Erythroblast (primary cell): Measurements from ENCODE around the gene ANKRD31.

Experiments used
- GATA1 ChIP-seq: IDR thresholded peaks from 2 replicates; pipeline ENCODE4 v1.6.1; 2011; ENCODE audit warnings: low read depth, mild to moderate bottlenecking, control low read depth, low read length, moderate library complexity
- POLR2A ChIP-seq: IDR thresholded peaks from 2 replicates; pipeline ENCODE4 v1.6.1; 2011; ENCODE audit warnings: mild to moderate bottlenecking, low read length

- TF ChIP-seq POLR2A = no peak
- TF ChIP-seq GATA1 = no peak
Observed at GRCh38 chr5:75167345-75167744, 69.3 kb downstream of the ANKRD31 start.
